GM10248 (cell line): ENCODE results near the gene RFNG.

Source experiments
- CTCF ChIA-PET: fragments of 300-600 bp; sonication (Branson Sonifier 250); formaldehyde crosslinking; extraction: SDS; loops from one replicate; lab custom pipeline; 2021; ENCODE audit warnings: antibody characterized with exemption; lab: Yijun Ruan, JAX
- POLR2A ChIA-PET: fragments of 350-650 bp; sonication (Branson Sonifier 250); formaldehyde crosslinking; extraction: SDS; loops from one replicate; lab custom pipeline; 2020; ENCODE audit warnings: antibody characterized with exemption; lab: Yijun Ruan, JAX
- DNase-seq: peaks from one replicate; pipeline ENCODE4 v3.0.0; 2012; ENCODE audit errors: extremely low spot score
- TF ChIP-seq, protein P1 (sequence below): IDR thresholded peaks from 2 replicates; pipeline ENCODE4 v1.5.1; 2012; ENCODE audit warnings: mild to moderate bottlenecking, low read depth; ENCODE audit errors: extremely low read depth, missing control alignments, control extremely low read depth

The RFNG gene

DNA sequence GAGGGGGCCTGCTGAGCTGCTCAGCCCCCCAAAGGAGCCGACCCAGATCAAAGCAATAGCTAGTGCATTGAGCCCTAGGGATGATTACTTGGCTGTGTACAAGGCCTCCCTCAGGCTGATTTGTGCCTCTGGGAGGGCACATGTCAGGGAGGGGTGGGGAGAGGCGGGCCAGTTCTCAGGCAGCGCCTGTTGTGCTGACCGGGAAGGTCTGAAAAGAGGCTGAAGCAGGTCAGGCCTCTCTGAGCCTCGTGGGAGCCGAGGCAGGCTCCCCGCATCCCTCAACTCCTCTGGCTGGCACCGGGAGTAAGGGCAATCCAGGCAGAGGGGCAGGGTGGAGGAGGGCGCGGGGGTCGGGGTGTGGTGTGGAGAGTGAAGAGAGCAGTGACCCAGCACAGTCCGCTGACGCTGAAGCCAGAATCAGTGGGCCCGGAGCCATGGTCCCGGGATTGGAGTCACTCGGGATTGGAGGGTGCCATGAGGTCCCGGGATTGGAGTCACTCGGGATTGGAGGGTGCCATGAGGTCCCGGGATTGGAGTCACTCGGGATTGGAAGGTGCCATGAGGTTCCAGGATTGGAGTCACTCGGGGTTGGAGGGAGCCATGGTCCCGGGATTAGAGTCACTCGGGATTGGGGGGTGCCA, 17.1 kb downstream of the RFNG start:
- no peak for DNase-seq
- TF ChIP-seq, protein P1, sequence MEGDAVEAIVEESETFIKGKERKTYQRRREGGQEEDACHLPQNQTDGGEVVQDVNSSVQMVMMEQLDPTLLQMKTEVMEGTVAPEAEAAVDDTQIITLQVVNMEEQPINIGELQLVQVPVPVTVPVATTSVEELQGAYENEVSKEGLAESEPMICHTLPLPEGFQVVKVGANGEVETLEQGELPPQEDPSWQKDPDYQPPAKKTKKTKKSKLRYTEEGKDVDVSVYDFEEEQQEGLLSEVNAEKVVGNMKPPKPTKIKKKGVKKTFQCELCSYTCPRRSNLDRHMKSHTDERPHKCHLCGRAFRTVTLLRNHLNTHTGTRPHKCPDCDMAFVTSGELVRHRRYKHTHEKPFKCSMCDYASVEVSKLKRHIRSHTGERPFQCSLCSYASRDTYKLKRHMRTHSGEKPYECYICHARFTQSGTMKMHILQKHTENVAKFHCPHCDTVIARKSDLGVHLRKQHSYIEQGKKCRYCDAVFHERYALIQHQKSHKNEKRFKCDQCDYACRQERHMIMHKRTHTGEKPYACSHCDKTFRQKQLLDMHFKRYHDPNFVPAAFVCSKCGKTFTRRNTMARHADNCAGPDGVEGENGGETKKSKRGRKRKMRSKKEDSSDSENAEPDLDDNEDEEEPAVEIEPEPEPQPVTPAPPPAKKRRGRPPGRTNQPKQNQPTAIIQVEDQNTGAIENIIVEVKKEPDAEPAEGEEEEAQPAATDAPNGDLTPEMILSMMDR: no peak
- CTCF ChIA-PET: interaction anchor here (0.9 to 3.0 kb wide), 4 partner anchors 13 to 120 kb away, joined by 3 to 16 read pairs (median 6); partner anchors contain the start of genes CENPX and LRRC45
- POLR2A ChIA-PET: no interaction called here

DNA sequence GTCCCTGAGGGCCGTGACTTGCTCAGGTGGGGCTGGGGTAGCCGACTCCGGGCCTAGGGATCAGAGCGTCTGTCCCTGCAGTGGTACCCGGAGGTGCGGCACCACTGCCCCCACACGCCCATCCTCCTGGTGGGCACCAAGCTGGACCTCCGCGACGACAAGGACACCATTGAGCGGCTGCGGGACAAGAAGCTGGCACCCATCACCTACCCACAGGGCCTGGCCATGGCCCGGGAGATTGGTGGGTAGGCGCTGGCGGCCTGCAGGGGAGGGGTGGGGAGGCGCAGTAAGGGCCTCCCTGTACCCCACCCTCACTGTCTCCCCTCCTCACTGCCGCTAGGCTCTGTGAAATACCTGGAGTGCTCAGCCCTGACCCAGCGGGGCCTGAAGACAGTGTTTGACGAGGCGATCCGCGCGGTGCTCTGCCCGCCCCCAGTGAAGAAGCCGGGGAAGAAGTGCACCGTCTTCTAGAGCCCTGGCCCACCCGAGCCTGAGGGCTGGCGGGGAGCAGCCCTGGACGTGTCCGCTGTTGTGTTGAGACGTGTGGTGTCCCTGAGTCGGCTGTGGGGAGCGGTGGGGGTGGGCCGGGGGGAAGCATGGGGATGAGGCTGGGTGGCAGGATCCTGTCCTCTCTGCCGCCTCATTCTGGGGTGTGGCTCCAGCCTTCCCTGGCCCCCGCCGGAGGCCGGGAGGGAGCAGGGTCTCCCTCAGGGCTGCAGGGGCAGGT, 18.1 kb downstream of the RFNG start:
- TF ChIP-seq, protein P1: no peak
- ChIA-PET POLR2A (no interaction called here), CTCF (interaction anchor here (1.1 to 1.6 kb wide), 2 partner anchors 10 to 121 kb away, joined by 3 to 4 read pairs; partner anchors contain the start of gene LRRC45)
- DNase-seq: no peak

DNA sequence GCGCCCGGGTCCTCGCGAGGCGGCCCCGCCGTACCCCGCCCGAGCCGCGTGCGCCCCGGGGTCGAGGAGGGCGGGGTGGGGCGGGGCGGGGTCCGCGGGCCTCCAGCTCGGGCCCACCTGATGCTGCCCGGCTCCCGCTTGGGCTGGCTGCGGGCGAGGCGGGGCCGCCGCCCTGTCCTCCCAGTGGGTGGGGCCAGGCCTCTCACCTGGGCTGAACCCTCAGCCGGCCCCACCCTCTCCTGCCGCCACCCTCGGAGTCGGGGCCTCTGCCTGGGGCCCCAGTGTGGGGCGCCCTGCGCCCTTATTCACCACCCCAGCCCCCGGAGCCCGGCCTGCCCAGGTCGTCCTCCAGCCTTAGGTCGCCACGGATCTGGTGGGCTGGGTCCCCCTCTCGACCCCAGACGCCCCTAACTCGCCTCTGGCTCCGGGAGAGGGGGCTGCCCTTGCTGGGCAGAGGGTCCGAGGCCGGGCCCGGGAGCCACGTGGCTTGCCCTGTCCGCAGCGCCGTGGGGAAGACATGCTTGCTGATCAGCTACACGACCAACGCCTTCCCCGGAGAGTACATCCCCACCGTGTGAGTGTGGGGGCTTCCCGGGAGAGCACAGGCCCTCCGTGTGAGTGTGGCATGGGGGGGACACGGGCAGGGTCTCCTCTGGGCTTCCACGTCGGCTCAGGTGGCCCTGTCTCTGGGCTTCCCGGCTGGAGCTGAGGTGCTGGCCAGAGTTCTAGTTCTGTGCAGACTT, 19.6 kb downstream of the RFNG start:
- TF ChIP-seq, protein P1: no peak
- peak; percentile 67 for DNase-seq
- ChIA-PET POLR2A (no interaction called here), CTCF (interaction anchor here (1.1 to 4.4 kb wide), 4 partner anchors 9 to 122 kb away, joined by 3 to 87 read pairs (median 12); partner anchors contain the start of gene LRRC45)

DNA sequence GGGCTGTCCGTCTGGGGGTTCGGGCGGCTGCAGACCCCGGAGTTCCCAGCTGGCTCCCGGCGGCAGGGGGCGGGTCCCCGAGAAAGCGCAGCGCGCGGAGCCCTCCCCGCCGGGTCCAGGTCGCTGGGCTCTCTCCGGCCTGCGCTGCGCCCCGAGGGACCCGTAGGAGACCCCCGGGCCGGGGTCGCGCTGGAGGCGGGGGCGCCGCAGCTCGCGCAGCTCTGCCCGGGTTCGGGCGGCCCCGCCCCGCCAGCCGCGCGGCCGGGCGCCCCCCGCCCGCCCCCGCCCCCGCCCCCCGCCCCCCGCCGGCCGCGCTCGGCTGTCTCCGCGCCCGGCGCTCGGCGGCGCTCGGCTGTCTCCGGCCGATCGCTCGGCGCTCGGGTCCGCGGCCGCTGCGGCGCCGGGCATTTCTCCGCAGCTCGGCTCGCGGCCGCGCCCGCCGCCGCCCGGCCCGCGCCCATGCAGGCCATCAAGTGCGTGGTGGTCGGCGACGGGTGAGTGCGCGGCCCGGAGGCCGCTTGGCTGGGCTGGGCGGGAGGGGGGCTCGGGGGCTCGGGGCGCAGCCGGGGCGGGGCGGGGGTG, 20.2 kb downstream of the RFNG start, which contains the start of gene RAC3:
RAC3 (plus strand) TSS at position 376 of the 582 bp plus-strand sequence; CDS start at position 460, 84 bp downstream.
- TF ChIP-seq, protein P1: no peak
- POLR2A ChIA-PET: interaction anchor here (0.5 kb wide), 1 partner anchor 105 kb away, joined by 3 read pairs; no protein-coding TSS in a partner anchor
- CTCF ChIA-PET: interaction anchor here (1.2 to 9.3 kb wide), 10 partner anchors 8 to 261 kb away, joined by 3 to 87 read pairs (median 6); partner anchors contain the start of genes CENPX, DCXR and SLC16A3
- DNase-seq: peak; percentile 68

DNA sequence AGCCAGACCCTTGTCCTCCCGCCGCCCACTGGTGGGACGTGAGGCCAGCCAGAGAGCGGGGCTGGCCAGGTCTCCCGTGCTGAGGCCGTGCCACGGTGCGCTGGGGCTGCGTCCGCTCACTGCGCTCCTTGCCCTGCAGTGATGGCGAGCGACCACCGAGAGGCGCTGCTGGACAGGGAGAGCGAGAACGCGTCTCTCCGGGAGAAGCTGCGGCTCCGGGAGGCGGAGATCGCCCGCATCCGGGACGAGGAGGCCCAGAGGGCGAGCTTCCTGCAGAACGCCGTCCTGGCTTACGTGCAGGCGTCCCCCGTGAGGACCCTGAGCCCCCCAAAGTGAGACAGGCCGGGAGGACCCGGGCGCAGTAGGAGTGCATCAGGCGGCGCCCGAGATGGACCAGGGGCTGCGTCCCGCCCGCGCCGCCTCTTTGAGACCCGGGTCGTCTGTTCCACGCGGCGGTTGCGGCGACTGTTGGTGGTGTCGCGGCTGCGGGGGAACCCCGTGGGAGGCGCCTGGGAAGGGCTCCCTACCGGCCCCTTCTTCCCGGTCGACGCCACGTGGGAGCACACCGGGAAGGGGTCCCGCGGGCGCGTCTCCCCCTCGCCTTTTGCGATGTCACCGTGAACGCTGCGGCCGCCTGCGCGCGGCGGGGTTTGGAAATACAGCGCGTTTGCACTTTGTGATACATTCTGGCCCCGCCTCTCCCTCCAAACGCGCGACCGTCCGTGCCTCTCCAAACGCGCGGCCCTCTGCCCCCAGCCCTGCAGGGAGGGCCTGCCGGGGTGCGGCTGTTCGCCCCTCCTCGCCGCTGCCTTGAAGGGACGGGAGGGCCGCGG, 20.9 kb downstream of the RFNG start:
- ChIA-PET POLR2A (interaction anchor here (0.5 to 0.6 kb wide), 2 partner anchors 105 to 202 kb away, joined by 3 to 4 read pairs; no protein-coding TSS in a partner anchor), CTCF (interaction anchor here (0.6 to 9.3 kb wide), 51 partner anchors 9 to 523 kb away, joined by 3 to 87 read pairs (median 4); partner anchors contain the start of genes CENPX, DCXR, FASN and GPS1)
- peak; percentile 86 for DNase-seq

More for the DNA sequence above, 20.9 kb downstream of the RFNG start:
- TF ChIP-seq, protein P1: peak; percentile 96
